GM10266 (cell line): ENCODE data around the gene COX14.
"Not testable (repeated sequence)": the region's sequence is repeated elsewhere in the genome, so short reads cannot be mapped to it uniquely, and the experiment has no call there.

ENCODE experiments used
- DNase-seq: peaks from one replicate; pipeline ENCODE4 v3.0.0; 2012; ENCODE audit errors: extremely low spot score
- TF ChIP-seq, protein P1 (sequence below): IDR thresholded peaks from 2 replicates; pipeline ENCODE4 v1.5.1; 2012; ENCODE audit warnings: mild to moderate bottlenecking, low read depth; ENCODE audit not compliant: control insufficient read depth, insufficient read depth; ENCODE audit errors: missing control alignments

COX14 gene

DNA sequence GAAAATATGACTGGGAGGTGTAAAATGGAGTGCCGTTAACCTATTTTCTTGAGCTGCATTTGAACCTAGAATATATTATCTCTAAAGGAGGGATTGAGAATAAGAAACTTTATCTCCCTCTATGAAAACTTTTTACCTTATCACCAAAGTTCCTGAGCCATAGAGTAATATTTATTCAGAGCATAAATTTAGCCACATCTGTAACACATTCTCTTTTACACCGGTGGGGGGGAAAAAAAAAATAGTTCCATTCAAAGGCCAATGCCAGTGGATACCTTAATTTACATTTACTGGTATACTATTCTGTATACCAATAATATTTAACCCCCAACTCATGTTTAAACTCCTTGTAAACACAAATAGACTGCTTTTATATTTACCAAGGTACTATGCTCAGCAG lies 33.4 kb downstream of the COX14 start:
- TF ChIP-seq, protein P1, sequence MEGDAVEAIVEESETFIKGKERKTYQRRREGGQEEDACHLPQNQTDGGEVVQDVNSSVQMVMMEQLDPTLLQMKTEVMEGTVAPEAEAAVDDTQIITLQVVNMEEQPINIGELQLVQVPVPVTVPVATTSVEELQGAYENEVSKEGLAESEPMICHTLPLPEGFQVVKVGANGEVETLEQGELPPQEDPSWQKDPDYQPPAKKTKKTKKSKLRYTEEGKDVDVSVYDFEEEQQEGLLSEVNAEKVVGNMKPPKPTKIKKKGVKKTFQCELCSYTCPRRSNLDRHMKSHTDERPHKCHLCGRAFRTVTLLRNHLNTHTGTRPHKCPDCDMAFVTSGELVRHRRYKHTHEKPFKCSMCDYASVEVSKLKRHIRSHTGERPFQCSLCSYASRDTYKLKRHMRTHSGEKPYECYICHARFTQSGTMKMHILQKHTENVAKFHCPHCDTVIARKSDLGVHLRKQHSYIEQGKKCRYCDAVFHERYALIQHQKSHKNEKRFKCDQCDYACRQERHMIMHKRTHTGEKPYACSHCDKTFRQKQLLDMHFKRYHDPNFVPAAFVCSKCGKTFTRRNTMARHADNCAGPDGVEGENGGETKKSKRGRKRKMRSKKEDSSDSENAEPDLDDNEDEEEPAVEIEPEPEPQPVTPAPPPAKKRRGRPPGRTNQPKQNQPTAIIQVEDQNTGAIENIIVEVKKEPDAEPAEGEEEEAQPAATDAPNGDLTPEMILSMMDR: no peak
- DNase-seq: no peak

DNA sequence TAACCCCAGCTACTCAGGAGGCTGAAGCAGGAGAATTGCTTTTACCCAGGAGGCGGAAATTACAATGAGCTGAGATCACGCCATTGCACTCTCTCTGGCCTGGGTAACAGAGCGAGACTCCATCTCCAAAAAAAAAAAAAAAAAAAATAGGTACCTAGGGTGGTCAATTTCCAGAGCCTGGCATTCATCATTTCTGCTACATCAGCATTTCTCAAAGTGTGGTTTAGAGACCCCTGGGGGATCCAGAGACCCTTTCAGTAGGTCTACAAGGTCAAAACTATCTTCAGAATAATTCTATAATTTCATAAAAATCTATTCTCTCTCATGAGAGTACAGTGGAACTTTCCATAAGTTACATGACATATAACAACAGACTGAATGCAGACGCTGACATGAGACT lies 35.2 kb downstream of the COX14 start:
- TF ChIP-seq, protein P1: no peak
- no peak for DNase-seq

DNA sequence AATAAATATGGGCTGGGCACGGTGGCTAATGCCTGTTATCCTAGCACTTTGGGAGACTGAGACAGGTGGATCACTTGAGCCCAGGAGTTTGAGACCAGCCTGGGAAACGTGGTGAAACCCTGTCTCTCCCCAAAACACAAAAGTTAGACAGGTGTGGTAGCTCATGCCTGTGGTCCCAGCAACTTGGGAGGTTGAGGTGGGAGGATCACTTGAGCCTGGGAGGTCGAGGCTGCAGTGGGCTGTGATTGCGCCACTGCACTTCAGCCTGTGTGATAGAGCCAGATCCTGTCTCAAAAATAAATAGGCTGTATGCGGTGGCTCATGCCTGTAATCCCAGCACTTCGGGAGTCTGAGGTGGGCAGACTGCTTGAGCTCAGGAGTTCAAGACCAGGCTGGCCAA lies 36.0 kb downstream of the COX14 start:
- not testable (repeated sequence) for DNase-seq

DNA sequence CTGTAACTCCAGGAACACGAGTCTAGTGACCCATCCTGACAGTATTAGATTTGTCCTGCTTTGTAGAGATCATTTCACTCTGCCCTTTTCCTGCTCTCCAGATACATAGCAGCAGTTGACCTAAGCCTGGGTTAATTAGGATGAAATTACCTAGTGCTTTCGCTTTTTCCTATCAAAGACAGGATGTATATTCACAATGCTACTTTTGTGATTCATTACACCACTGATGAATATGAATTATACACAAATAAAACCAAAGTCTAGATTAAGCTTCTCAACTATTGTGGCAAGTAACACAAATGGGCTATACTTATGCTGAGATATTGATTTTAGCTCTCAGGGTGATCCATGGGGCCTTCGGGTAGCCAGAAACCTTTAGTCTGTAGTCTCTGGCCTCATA lies 37.3 kb downstream of the COX14 start:
- no peak for DNase-seq
- TF ChIP-seq, protein P1: no peak

DNA sequence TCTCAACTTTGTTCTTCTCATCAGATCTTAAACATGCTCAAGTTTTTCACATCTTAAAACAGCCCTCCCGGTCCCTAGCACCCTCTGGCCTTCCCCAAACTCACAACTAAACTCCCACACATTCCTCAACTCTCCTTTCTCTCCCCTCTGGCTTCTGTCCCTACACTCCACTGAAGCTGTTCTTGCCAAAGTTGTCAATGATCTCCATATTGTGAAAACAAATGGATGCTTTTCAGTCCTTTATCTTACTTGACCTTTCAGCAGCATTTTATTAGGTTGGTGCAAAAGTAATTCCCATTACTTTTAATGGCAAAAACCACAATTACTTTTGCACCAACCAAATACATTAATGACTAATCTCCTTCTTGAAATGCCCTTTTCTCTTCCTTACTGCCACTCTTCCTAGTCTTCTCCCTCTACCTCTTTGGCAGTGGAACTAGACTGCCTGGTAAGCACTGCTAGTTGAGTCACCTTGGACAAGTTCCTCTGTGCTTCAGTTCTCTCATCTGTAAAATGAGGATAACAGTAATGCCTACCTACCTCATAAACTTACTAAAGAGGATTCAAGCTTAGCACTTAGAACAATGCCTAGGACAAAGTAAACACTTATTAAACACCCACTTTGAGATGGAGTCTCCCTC lies 39.1 kb downstream of the COX14 start:
- TF ChIP-seq, protein P1: no peak
- no peak for DNase-seq

DNA sequence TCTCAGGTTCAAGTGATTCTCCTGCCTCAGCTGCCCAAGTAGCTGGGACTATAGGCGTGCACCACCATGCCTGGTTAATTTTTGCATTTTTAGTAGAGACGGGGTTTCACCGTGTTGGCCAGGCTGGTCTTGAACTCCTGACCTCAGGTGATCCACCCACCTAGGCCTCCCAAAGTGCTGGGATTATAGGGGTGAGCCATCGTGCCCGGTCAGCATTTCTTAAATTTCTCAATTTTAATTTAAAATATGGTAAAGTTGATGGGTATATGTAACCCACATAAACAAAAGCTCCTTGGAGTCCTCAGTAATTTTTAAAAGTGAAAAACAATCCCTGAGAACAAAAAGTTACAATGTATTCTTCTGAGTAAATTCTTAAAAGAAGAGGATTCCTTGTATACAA lies 42.9 kb downstream of the COX14 start:
- not testable (repeated sequence) for DNase-seq

DNA sequence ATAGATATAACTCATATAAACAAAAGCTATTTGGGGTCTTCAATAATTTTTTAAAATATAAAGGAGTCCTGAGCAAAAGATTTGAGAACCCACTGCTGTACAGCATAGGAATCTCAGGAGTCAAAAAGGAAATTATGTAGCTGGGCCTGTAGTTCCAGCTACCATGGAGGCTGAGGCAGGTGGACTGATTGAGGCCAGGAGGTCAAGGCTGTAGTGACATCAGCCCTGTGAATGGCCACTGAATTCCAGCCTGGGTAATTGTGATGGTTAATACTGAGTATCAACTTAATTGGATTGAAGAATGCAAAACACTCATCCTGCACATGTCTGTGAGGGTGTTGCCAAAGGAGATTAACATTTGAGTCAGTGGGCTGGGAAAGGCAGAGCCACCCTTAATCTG lies 44.6 kb downstream of the COX14 start:
- DNase-seq: no peak
- TF ChIP-seq, protein P1: no peak

DNA sequence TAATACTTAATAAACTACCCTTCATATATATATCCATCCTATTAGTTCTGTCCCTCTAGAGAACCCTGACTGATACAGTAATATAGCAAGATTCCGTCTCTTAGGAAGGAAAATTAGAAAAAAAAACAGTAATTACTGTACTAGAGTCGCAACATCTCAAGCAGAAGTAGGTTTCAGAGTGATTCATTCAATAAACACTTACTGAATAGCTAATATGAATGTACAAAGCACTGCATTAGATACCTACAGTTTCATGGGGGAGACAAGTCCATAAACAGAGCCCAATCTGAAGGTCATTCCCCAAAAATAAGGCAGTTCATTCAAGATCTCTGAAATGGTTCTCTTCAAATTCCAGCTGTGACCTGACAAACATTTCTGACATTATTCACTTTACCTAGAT lies 45.2 kb downstream of the COX14 start:
- no peak for DNase-seq
- TF ChIP-seq, protein P1: no peak
